ENCODE measurements around the gene PLCB4.

PLCB4 gene

DNA sequence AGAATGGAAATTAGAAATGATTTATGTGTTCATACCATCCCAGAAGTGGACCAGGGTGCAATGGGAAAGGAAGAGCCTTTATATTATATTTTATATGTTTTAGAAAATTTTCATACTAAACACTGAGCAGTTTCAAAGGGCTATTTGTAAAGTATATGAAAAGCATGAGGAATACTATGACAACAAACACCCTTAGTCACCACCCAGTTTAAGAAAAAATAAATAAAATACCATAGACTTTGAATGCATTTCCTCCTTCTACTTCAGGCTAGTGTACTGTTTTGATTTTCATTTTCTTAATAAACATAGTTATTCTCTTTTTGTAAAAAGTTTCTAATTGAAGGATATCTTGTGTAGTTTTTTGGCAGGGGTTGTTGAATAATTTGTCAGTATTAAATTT lies 191.1 kb downstream of the PLCB4 start:
- H2AFZ ChIP-seq (ENCODE audit: low read length) = no peak overlapping the region
- no peaks in the 10 kb centered on the region for H3F3A ChIP-seq (ENCODE audit: low read depth)
- no peak overlapping the region for H3K9ac ChIP-seq (ENCODE audit: low read depth, low read length, poor library complexity, severe bottlenecking)
- H3K4me3 ChIP-seq (ENCODE audit: low read length, poor library complexity, severe bottlenecking) = no peak overlapping the region
- H3K36me3 ChIP-seq (ENCODE audit: insufficient read depth, low read length) = no peaks in the 10 kb centered on the region
- no peaks in the 10 kb centered on the region for H3K9me2 ChIP-seq (replicated peaks; ENCODE audit: low read depth, low read length)
- H3K27me3 ChIP-seq (ENCODE audit: insufficient read depth, low read length, poor library complexity, severe bottlenecking) = no peaks in the 10 kb centered on the region
- H3K4me2 ChIP-seq (ENCODE audit: low read depth, low read length, poor library complexity, severe bottlenecking) = no peak overlapping the region
- TF ChIP-seq EZH2phosphoT487 (IDR thresholded peaks at IDR 0.05; ENCODE audit: borderline replicate concordance) = no peak
- TF ChIP-seq, protein P1, sequence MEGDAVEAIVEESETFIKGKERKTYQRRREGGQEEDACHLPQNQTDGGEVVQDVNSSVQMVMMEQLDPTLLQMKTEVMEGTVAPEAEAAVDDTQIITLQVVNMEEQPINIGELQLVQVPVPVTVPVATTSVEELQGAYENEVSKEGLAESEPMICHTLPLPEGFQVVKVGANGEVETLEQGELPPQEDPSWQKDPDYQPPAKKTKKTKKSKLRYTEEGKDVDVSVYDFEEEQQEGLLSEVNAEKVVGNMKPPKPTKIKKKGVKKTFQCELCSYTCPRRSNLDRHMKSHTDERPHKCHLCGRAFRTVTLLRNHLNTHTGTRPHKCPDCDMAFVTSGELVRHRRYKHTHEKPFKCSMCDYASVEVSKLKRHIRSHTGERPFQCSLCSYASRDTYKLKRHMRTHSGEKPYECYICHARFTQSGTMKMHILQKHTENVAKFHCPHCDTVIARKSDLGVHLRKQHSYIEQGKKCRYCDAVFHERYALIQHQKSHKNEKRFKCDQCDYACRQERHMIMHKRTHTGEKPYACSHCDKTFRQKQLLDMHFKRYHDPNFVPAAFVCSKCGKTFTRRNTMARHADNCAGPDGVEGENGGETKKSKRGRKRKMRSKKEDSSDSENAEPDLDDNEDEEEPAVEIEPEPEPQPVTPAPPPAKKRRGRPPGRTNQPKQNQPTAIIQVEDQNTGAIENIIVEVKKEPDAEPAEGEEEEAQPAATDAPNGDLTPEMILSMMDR (conservative IDR thresholded peaks at IDR 0.05; ENCODE audit: low read length) = no peak
- no peaks in the 10 kb centered on the region for H4K20me1 ChIP-seq (ENCODE audit: insufficient read depth, low read length, poor library complexity, severe bottlenecking)
- peaks cover 11% of the 10 kb centered on the region for H3K4me1 ChIP-seq (ENCODE audit: insufficient read depth, low read length, poor library complexity, severe bottlenecking)
- no peaks in the 10 kb centered on the region for H3K79me2 ChIP-seq (ENCODE audit: insufficient read depth, low read length)
- H3K9me3 ChIP-seq (ENCODE audit: insufficient read depth, low read depth, low read length) = no peaks in the 10 kb centered on the region

DNA sequence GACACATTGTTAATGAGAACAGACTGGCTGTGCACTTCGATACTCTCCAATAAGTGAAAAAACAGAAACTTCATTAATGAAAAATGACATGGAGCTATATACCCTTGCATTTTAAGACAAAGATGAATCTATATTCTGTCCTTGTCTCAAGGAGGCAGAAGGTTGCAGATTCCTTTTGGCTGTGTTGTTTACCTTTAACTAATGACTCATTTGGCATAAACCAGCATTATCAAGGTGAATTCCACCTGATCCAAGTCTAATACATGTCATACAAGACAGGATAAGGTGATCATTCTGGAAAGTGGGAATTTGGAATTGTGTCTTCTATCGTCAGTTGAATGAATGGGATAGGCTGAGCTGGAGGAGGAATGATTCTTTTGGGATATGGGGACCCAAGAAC lies 192.9 kb downstream of the PLCB4 start:
- Histone ChIP-seq H3K4me2 (ENCODE audit: low read depth, low read length, poor library complexity, severe bottlenecking) (no peak overlapping the region), H3K9me2 (replicated peaks; ENCODE audit: low read depth, low read length) (no peaks in the 10 kb centered on the region), H4K20me1 (ENCODE audit: insufficient read depth, low read length, poor library complexity, severe bottlenecking) (no peaks in the 10 kb centered on the region), H3K36me3 (ENCODE audit: insufficient read depth, low read length) (no peaks in the 10 kb centered on the region), H3K9ac (ENCODE audit: low read depth, low read length, poor library complexity, severe bottlenecking) (no peak overlapping the region), H3F3A (ENCODE audit: low read depth) (no peaks in the 10 kb centered on the region), H3K27me3 (ENCODE audit: insufficient read depth, low read length, poor library complexity, severe bottlenecking) (no peaks in the 10 kb centered on the region), H3K4me1 (ENCODE audit: insufficient read depth, low read length, poor library complexity, severe bottlenecking) (peaks cover 6% of the 10 kb centered on the region), H3K4me3 (ENCODE audit: low read length, poor library complexity, severe bottlenecking) (no peak overlapping the region), H2AFZ (ENCODE audit: low read length) (no peak overlapping the region), H3K9me3 (ENCODE audit: insufficient read depth, low read depth, low read length) (no peaks in the 10 kb centered on the region), H3K79me2 (ENCODE audit: insufficient read depth, low read length) (no peaks in the 10 kb centered on the region)
- TF ChIP-seq, protein P1 (conservative IDR thresholded peaks at IDR 0.05; ENCODE audit: low read length) = no peak
- no peak for TF ChIP-seq EZH2phosphoT487 (IDR thresholded peaks at IDR 0.05; ENCODE audit: borderline replicate concordance)

DNA sequence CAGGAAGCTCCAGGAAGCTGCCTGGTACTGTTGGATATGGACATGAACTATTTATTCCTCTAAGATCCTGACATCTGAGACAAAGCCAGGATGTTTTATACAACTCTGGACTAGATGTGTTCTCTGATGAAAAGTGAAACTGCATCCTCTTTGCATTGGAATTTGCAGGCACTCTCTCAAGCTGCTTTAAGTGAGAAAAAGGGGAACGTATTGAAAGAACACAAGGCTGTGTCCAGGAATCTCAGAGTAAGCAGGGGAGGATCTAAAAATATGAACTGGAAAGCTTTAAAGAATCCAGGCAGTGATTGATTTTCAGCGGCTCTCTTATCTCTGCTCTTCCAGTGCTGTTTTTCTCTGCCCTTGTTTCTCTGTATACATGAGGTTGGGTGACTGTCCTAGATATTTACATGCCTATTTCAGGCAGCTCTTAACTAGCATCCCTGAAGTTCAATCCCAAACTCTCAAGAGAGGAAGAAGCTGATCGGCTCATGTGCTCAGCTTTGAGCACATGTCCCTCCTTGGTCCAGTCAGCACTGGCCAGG lies 193.8 kb downstream of the PLCB4 start:
- no peaks in the 10 kb centered on the region for H3K79me2 ChIP-seq (ENCODE audit: insufficient read depth, low read length)
- H3F3A ChIP-seq (ENCODE audit: low read depth) = no peaks in the 10 kb centered on the region
- no peaks in the 10 kb centered on the region for H3K36me3 ChIP-seq (ENCODE audit: insufficient read depth, low read length)
- TF ChIP-seq EZH2phosphoT487 (IDR thresholded peaks at IDR 0.05; ENCODE audit: borderline replicate concordance) = no peak
- TF ChIP-seq, protein P1 (conservative IDR thresholded peaks at IDR 0.05; ENCODE audit: low read length) = no peak
- no peaks in the 10 kb centered on the region for H4K20me1 ChIP-seq (ENCODE audit: insufficient read depth, low read length, poor library complexity, severe bottlenecking)
- peaks cover 3% of the 10 kb centered on the region for H3K4me1 ChIP-seq (ENCODE audit: insufficient read depth, low read length, poor library complexity, severe bottlenecking)
- H2AFZ ChIP-seq (ENCODE audit: low read length) = no peak overlapping the region
- H3K27me3 ChIP-seq (ENCODE audit: insufficient read depth, low read length, poor library complexity, severe bottlenecking) = no peaks in the 10 kb centered on the region
- no peak overlapping the region for H3K4me3 ChIP-seq (ENCODE audit: low read length, poor library complexity, severe bottlenecking)
- no peaks in the 10 kb centered on the region for H3K9me2 ChIP-seq (replicated peaks; ENCODE audit: low read depth, low read length)
- no peak overlapping the region for H3K9ac ChIP-seq (ENCODE audit: low read depth, low read length, poor library complexity, severe bottlenecking)
- no peak overlapping the region for H3K4me2 ChIP-seq (ENCODE audit: low read depth, low read length, poor library complexity, severe bottlenecking)
- H3K9me3 ChIP-seq (ENCODE audit: insufficient read depth, low read depth, low read length) = no peaks in the 10 kb centered on the region
